Measurements from ENCODE around the gene EXOC6. TPM values are rescaled to one million over a fixed set of nuclear protein-coding genes. Genes with fewer than 3 reads are reported as not detected.

EXOC6 gene
- total RNA-seq, 1 experiment from 2014 or later: 37.7 TPM

GRCh38 chr10:93062514-93063143, 214.3 kb downstream of the EXOC6 start:
- no peak for DNase-seq (ENCODE audit: extremely low read depth, low read depth)

- DNase-seq (ENCODE audit: extremely low read depth, low read depth): no peak
Measured at GRCh38 chr10:93063144-93063976, 215.0 kb downstream of the EXOC6 start.

DNA sequence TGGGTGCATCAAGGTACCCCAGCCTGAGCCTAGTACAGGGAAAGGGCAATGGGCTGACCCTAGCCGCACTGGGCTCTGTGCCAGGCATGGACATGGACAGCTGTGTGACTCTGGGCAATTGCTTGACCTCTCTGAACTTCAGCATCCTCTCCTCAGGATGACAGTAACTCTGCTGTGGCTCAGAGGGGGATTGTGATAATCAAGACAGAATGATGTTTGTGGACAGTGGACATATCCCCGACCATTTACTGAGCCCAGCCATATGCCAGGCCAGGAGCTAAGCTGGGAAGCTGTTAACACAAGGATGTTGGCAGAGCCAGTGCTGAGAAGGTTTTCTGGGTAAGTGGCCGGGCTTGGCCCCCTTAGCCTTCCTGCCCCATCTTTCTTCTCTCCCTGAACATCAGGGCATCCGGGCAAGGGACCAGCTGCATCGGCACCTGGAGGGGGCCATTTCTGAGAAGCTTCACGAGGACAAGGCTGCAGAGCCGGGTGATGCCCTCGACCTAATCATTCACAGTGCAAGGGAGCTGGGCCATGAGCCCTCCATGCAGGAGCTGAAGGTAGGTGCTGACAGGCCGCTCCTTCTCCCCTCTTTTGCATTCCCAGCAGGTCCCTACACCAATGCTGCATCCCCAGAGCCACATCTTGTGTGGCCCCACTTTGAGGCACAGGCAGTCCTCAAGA, 215.8 kb downstream of the EXOC6 start:
- no peak for DNase-seq (ENCODE audit: extremely low read depth, low read depth)

DNA sequence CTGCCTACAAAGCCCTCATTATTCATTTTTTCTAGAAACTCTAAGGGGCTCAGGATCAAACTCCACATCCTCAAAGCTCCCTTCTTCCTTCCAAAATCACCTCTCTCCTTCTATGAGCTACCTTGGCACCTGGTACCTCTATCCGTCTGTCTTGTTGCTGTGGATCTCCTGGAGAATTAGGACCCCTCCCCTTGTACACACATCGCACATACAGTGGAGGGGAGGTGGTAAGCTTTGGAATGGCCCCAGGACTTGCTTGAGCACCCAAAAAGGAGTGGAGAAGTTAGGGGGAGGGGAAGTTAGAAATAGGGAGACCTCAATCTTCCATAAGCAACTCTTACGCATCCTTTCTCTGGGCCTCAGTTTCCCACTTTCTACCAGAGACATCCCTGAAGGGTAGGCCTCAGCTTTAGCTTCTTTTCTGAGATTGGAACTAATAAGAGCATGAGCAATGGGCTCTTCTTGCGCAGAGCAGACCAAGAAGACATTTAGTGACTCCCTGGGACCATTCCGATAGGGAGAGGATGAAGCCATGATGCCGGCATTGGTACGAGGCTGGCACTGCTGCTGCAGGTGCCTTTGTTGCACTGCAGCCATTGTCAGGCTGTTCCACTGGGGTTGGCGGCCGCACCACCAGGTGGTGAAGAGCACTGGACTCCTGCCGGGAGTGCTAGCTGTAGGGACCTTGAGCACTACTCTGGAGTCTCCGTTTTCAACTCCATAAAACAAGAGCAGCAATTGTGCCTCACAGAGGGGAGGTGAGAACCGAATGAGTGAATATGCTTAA, 216.7 kb downstream of the EXOC6 start:
- DNase-seq (ENCODE audit: extremely low read depth, low read depth): no peak

DNA sequence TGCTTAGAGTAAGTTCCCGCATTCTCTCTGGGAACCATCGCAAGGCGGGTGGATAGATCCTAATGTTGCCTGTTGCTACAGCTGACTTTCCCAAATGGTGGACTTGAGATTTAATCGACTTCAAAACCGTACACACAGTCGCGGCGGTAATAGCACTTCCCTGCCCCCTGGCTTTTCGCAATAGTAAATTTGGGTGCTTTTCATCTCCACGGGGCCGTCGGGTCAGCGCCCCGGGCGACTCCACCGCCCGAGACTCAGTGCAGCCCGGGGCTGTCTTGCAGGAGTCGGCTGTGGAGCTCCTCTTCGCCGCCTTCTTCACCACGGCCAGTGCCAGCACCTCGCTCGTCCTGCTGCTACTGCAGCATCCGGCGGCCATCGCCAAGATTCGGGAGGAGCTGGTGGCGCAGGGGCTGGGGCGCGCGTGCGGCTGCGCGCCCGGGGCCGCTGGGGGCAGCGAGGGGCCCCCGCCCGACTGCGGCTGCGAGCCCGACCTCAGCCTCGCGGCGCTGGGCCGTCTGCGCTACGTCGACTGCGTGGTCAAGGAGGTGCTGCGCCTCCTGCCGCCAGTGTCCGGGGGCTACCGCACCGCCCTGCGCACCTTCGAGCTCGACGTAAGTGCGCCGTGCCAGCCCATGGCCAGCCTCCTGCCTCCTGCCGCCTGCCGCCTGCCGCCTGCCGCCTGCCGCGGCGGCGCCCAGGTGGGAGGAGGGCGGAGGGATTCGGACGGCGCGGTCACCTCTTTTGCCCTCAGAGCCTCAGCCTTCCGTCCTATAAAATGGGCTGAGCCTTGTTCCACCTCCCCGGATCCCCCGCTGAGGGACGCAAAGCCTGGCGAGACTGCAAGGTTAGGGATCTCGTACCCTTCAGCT, 217.6 kb downstream of the EXOC6 start:
- DNase-seq (ENCODE audit: extremely low read depth, low read depth): no peak

DNA sequence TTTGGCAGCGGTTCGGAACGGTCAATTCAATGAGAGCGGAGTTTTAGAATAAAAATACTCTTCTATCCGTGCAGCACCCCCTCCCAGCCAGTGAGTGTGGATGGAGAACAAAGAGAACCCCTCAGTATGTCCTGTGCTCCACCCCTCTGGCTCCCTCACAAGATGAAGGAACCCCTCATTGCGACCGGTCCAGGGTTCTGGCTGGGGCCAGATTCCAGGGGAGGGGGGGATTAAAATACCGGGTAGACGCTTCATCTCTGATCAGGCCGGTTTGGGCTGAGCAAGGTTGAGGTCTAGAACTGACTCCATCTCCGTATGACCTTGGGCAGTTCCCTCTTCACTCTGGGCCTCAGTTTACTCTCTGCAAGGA, 218.2 kb downstream of the EXOC6 start:
- DNase-seq (ENCODE audit: extremely low read depth, low read depth): no peak

DNA sequence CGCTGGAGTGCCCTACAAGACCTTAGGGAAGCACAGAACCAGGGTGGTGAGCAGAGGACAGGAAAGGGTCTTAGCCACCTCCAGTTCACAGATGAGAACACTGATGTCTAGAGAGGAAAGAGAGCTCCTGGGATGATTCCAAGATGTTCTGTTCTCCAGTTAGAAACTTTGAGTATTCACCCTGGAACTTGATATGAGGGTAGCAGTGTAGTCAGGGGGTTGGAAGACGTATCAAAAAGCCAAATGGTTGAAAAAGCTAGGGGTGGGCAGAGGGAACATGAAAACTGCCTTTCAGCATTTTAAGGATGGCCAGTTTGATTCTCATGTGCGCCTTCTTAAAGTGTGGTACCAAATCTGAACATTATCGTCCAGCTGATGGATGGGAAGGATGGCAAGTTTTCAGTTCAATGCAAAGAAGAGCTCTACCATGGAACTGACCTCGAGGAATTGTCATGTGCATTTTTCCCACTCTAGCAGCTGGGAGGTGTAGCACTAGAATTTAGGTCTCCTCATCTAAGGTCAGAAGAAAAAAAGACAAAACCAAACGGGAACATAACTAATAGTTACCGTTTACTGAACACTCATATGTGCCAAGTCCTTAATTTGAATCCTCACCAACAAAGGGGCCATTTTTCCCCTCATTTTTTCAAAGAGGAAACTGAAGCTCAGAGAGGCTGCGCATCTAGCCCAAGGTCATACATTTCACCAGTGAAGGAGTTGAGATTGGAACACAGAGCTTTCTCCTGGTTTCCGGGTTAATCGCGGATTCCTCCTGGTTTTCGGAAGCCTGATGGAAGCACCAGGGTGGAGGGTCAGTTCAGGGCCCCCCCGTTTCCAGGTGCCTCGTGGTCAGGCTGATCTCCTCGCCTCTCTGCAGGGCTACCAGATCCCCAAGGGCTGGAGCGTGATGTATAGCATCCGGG, 219.4 kb downstream of the EXOC6 start:
- no peak for DNase-seq (ENCODE audit: extremely low read depth, low read depth)

GRCh38 chr10:93068411-93069244, 220.3 kb downstream of the EXOC6 start:
- DNase-seq (ENCODE audit: extremely low read depth, low read depth): no peak

DNA sequence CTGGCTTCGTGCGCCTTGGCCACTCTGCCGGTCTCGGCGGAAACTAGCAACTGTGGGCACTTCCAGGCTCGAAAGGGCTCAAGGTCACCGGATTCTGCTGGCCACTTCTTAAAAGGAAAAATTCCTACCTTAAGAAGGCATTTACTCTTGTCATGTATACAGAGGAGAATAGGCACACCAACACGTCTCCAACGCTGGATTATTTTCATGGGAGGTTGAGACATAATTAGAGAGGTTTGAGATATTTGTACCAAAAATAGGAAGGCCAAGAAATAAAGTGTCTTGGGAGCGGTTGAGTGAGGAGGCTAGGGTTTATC, 220.9 kb downstream of the EXOC6 start:
- DNase-seq (ENCODE audit: extremely low read depth, low read depth): no peak

DNA sequence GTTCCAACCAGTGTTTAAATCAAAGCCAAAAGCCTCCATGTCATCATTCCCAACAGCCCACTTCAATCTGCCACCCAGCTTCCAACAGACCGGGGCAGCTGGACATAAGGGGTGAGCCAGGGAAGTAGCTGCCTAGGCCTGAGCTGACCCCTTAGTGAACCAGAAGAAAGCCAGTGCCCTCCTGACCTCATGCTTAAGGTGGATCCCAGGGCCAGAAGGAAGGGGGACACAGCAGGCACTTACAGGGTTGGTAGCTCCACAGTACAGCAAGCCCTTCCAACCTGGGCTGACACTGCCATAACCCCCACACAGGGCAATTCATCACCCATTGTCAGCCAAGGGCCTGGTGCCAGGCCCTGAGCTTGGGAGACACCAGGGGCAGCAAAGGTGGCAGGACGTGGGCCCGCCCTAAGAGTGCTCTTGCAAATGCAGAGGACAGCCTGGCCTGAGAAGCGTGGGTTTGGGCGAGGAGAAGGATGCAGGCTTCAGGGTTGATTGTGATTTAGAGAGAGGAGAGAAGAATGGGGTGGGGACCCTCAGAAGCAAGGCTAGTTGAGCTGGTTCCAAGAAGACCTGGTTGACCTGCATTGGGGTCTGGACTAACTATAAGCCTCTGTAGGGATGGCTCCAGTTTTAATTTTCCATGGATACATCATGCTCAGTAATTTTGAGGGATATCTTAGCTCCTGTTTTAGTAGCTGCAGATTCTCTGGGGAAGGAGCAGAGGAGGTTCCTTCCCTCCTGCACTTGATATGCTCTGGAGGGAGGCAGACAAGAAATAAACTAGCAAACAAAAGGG, 222.3 kb downstream of the EXOC6 start:
- DNase-seq (ENCODE audit: extremely low read depth, low read depth): no peak

DNA sequence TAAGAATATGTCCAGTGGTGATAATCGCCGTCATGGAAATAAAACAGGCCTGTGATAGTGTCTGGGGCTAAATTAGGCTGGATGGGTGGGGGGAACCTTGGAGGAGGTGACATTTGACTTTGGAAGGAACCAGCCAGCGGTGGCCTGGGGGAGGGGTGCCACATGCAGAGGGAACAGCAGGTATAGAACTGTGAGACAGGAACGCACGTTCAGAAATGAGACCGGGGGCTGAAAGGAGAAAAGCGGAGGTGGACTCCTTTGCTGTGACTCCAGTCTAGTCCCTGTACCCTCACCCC, 222.8 kb downstream of the EXOC6 start:
- DNase-seq (ENCODE audit: extremely low read depth, low read depth): no peak

DNA sequence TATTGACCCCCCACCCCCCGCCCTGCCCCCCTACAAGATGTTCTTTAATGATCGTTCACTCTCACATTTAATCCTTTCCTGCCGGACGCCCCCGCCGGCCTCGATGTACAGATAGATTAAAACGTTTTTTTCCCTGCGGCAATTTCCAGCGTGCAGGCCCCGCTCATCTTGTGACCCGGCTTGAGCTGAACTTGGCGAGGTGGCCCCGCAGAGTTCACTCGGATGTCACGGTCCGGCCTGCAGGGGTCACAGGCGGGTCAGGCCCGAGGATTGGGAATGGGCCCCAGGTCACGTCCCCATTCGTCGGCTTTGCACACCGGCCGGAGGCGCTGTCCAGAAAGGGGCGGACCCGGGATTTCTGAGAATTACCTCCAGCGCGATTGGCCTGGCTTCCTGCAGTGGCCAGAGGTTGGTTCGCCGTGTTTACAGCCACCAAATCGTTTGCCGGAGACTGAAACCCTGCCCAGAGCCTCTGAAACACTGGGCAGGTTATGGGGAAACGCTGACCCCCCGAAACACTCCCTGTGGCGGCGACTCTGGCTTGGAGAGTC, 223.4 kb downstream of the EXOC6 start:
- DNase-seq (ENCODE audit: extremely low read depth, low read depth): peak; percentile 18

DNA sequence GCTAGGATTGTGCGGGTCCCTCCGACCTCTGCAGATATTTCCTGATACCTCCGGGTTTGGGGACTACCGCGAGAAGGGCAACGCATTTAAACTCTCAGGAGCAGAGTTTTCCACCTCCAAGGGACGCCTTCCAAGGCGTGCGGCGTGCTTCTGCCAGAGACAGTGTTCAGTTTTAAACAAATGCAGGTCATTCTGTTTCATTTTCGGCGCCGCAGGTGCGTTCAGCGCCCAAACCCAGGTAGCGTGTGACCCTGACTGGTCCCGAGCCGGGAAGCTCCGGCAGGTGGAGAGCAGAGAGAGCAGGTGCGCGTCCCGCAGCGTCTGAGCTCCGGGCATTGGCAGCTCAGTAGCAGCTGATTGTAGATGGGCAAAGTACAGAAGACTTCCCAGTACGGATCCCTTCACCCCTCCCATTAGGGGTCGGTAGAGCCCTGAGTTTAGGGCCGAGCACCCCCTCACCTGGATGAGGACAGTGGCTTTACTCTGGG, 223.9 kb downstream of the EXOC6 start:
- DNase-seq (ENCODE audit: extremely low read depth, low read depth): no peak

- DNase-seq (ENCODE audit: extremely low read depth, low read depth): no peak
Measured at GRCh38 chr10:93072713-93073538, 224.6 kb downstream of the EXOC6 start.

DNA sequence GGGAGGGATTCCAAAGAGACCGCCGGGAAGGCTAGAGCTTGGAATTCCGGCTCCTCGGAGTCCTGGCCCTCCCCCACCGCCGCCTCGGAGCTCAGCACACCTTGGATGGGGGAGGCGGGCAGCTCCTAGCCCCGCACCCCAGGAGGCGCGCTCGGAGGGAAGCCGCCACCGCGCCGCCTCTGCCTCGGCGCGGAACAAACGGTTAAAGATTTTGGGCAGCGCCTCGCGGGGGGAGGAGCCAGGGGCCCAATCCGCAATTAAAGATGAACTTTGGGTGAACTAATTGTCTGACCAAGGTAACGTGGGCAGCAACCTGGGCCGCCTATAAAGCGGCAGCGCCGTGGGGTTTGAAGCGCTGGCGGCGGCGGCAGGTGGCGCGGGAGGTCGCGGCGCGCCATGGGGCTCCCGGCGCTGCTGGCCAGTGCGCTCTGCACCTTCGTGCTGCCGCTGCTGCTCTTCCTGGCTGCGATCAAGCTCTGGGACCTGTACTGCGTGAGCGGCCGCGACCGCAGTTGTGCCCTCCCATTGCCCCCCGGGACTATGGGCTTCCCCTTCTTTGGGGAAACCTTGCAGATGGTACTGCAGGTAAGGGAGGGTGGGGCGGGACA, 225.3 kb downstream of the EXOC6 start, which contains the start of gene CYP26A1:
TSS of gene CYP26A1 (plus strand) at position 355 of the 608 bp plus-strand sequence. CDS start at position 397, 42 bp downstream.
- no peak for DNase-seq (ENCODE audit: extremely low read depth, low read depth)

DNA sequence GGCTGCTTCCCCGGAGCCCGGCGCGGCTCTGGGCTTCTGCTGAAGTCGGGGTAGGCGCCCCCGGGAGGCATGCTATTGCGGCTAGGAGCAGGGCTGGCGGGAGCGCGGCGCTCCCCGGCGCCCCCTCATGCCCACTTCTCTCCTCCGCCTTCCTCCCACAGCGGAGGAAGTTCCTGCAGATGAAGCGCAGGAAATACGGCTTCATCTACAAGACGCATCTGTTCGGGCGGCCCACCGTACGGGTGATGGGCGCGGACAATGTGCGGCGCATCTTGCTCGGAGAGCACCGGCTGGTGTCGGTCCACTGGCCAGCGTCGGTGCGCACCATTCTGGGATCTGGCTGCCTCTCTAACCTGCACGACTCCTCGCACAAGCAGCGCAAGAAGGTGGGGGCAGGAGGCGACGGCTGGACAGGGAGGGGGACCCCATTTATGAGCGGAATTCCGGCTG, 225.9 kb downstream of the EXOC6 start:
- DNase-seq (ENCODE audit: extremely low read depth, low read depth): peak; percentile 16

Measured in NCI-H460 (cell line).